NCI-H1694 (cell line): ENCODE results near the gene MICAL3.

ENCODE experiments used
- DNase-seq: peaks from one replicate; lab custom pipeline; 2025; lab: John Stamatoyannopoulos, UW

MICAL3 gene

DNA sequence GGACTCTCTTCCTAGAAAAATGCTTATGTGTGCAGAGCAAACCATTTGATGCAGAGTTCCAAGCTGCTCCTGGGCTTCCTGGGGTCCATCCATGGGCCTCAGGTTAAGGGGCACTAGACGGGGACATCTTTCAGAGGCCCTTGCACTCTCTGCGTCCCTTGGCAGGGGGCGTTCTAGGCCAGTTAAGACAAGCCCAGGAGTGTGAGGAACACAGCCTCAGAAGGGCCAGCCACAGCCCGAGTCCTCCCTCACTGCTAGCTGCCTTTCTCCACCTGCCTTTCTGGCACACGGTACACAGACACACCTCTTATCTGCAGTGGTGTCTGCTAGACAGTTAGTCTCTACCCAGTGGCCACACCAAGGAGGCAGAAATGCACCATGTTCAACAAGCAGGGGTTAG lies 232.1 kb downstream of the MICAL3 start:
- DNase-seq = no peak

DNA sequence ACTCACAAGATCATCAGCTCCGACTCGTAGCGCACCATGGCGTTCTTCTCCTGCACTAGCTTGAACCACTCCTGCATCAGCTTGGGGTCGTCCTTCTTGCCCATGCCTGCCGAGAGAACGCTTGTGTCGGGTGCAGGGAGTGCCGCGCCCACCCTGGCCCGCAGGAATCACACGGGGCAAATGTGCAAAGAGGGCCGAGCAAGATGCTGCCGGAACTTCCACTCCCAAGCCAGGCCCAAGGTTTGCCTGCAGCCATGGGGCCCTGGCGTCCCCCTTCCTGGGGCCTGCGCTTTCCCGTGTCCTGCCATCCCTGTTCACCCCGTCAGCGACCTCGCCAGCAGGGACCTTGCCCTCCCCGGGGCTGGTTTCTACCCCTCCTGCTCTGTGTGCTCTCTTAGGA lies 233.2 kb downstream of the MICAL3 start:
- no peak for DNase-seq

DNA sequence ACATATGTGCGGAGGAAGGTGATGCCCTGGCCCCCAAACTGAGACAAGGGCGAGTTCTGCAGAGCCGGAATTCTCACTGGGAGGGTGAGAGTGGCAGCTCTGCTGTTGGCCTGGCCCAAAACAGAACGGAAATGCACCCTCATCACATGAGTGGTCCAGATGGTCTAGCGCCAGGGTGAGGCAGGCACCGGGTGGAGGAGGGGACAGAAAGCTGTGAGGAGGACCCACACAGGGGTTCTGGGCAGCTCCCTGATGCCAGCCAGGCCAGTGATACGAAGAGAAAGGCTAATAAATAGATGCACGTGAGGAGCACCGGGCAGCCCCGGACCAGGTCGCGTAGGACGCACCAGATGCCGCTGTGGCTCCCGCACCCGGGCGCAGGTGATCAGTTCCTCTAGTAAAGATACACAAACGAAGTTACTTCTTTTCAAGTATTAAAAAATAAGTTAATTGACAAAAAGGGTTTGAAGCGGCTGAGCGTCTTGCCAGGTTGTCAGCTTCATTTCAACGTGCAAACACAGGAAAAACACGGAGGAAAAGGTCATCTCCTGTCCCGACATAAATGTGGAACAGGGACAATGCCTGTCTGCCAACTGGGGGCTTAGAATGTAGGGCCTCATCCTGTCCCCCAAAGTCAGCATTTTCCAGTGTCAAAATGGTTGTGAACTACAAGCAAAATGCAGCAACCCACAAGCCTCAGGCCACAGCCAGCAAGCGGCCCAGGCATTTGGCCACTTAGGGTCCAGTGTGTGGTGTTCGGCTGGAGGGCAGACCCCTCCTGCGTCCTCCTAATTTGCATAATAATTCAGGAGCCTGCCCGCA lies 234.8 kb downstream of the MICAL3 start:
- no peak for DNase-seq

DNA sequence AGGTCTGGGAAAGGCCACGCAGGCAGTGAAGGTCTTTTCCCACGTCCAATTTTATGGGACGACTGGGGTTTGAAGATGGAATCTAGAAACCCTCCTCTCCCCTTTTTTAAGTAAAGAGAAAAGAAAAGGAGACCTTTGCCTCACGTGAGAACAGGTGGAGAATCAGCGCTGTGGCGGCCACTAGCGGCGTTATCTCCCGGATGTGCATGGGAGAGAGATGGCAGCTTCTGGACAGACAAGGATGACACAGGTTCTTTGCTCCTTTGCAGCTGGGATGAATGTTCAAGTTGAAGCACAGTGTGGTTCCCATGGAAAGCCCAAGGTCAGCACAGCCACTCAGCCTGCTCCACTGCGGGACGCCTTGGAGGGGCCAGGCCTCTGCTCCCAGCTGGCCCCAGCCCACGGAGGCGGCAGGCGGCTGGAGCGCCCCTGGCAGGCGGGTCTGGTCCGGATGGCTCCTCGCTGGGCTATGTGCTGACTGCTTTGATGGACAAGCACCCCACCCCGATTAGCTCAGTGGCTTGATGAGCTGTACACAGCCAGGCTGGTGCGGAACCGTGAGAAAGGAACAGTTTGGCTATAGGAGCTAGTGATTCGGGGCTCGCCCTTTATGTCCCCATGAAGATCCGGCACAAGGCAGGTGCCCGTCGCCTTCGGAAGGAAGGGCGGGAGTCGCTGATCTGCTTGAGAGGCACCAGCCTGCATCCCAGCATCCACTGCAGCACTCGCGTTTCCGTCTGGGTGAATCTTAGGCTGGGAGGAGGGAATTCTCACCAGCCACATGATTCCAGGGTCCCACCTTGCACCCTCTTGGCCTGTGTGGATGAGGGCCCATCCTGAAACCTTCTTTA lies 235.6 kb downstream of the MICAL3 start:
- DNase-seq = no peak

DNA sequence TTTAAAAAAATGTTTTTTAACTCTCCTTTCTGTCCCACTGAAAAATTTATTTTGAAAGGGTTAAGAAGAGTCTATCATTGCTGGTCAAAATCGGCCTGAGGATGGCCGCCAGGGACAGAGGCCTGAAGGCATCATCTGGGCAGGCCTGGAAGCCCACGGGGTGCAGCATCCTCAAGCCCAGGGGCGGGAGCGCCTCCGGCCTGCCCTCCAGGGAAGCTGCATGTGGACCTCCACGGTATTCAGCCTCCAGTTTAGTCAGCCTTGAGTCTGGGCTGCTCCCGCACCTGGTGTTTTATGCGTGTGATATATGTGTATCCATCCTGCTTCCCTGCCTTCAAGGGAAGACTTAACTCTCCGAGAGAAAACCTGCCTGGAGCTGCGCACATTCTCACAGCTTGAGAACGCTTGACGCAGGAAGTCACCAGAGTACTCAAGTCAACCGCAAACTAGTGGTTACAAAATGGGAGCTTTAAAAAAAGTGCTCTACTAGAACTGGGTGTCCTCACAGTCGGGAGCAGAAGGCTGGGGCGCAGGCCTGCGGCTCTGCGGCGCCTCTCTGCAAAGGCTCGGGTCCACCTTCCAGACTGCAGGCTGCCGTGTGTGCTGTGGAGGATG lies 236.5 kb downstream of the MICAL3 start:
- DNase-seq = no peak

DNA sequence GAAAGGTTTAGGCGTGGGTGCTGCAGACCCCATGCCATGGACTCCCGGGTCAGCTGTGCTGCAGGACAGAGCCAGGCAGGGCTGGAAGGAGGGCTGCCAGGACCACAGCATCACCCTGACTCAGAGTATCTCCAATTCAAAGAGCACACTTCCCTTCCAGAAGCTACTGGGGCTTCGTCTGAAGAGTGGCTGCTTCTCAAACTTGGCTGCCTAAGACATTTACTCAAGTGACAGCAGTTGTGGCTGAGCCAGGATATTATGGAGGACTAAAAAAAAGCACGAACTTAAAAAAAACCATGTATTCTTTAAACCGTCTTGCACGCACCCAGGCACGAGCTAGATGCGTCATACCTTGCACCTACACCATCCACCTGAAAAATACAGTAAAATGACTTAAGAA lies 237.1 kb downstream of the MICAL3 start:
- no peak for DNase-seq

DNA sequence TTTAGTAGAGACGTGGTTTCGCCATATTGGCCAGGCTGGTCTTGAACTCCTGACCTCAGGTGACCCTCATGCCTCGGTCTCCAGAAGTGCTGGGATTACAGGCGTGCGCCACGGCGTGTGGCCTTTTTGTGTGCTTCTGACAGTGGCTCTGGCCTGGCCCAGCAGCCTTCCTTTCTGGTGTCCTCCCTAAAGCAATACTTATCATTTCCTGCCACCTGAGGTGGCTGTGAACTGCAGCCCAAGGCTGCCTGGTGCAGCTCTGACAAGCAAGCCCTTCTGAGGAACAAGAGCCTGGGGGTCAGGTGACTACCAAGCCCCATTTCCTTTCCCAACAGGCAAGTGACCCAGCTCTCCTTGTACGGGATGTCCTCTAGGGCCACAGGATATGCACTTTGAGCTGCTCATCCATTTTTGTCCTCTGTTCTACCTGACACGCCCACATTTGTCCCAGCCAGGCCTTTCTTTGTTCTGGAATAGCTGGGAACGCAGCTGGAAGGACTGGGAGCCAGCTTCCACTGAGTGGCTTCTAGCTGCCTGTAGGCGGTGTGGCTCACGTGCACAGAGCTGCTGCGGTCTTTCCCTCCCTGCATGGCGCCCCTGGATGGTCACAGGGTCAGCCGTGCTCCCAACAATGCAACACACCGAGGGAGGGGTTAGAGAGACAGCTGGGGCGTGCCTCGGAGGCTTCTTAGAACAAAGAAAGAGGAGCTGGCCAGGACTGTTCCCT lies 237.8 kb downstream of the MICAL3 start:
- no peak for DNase-seq

DNA sequence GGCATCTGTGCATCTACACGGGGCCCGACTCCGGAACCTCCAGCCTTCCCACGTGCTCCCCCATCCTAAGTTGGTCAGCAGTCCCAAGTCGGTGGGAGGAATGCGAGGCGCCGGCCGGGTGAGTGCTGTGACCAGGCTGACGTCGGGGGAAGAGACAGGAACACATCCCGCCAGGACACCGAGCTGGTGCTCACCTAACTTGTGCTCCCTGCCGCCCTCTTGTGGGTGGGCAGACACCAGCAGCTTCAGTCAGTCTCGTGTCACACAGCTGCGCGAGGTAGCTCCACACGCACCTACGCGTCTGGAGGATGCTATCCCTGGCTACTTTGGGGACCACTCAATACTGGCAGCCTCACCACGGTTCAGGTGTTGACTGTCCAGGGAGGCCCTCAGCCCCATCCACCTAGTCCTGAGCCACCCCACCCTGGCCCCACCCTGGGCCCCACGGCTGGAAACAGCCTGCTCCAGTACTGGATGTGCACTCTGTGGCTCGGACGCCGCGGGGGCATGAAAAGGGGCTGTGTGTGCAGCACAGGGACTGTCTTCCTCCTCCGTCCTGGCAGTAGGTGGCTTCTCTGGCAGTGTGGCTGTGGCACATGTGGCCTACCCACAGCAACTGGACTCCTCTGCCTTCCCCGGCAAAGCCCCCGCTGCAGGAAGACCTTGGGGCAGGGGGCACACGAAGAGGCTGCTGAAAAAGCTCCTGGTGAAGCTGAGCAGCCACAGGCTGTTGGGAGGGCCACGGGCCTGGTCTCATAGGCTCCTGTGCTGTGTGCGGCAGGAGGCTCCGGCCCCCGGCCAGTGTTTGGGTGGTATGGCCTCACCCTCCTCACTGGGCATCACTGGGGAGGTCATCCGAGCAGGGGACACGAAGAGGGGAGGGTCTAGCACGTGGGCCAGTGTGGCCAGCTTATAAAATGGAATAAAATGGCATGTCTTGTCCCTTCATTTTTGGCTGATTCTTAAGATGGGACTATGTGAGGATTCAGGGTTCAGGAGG lies 238.9 kb downstream of the MICAL3 start:
- no peak for DNase-seq

DNA sequence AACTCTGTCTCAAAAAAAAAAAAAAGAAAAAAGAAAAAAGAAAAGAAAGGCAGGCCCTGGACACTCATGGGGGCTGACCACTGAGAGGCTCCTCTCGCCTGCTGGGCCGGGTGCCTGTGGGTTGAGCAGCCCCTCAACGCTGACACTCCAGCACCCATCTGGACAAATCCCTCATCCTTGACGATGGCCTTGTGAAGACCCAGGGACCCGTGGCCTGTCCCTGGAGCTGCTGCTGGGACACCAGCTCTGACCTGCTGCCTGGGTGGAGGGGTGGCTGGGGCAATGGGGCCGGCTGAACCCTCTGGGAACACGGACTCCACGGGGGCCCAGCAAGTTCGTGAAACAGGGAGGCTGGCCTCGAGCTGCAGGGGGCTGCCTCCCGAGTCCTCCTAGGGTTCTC lies 239.6 kb downstream of the MICAL3 start:
- DNase-seq = no peak

DNA sequence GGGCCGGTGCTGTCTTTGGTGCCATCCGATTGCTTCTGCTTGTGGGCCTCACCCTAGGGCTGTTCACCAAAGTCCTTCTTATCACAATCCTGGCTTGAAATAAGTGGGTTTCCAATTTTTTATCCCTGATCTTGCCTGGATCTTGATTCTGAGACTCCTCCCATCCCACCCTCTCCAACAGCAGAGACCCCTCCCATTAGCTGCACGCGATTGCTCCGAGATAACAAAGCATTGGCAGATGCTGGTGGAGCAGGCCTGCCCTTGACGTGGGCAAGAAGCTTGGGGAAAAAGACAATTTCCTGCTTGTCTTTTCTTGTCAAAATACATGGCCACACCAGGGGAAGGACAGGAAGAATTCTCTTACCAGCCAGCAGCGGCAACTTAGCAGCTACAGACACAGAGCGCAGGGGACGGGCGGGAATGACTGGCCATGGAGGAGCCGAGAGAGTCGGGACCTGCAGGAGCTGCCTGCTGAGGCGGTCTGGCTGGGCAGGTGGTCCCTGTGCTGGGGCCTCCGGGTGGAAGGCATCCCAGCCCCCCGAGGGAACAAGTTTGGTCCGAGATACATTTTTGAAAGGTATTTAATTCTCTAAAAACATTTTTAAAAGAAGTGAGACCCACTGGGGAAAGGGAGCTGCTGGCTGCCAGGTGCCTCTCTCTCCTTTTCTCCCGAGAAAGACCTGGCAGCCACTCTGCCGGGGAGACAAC lies 240.4 kb downstream of the MICAL3 start:
- no peak for DNase-seq

DNA sequence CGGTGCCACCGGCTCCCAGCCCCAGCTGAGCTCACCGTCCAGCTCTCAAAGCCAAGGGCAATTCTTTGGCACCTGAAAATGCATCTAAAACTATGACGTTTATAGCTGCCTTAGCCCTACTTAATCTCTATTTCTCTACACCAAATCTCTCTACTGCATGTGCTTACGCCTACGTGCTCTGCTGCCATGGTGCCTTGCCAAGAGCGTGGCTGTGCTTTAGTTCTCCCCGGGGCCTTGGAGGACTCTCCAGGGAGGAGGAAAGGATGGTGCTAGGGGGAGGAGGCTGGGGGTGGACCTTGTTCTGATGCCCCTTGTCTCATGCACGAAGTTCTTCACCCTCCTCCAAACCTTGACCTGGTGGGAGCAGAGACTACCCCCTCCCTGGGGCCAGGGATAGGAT lies 241.0 kb downstream of the MICAL3 start:
- DNase-seq = no peak

DNA sequence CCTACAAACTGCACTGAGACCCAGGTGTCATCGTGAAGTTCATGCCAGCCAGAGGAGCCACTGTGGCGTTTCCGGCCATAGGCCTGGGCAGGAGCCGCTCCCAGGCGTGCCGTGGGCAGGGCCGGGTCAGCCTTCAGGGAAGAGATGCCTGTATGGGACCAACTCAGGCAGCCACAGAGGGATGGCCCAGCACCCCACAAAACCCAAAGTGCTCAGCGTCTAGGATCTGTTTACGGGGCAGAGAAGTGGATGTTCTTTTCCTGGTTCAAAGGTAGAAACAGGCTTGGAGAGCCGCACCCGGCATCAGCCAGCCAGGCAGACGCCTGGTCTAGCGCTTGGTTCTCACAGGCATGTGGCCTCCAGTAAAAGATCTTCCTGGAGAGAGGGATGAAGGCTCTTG lies 241.7 kb downstream of the MICAL3 start:
- DNase-seq = no peak

DNA sequence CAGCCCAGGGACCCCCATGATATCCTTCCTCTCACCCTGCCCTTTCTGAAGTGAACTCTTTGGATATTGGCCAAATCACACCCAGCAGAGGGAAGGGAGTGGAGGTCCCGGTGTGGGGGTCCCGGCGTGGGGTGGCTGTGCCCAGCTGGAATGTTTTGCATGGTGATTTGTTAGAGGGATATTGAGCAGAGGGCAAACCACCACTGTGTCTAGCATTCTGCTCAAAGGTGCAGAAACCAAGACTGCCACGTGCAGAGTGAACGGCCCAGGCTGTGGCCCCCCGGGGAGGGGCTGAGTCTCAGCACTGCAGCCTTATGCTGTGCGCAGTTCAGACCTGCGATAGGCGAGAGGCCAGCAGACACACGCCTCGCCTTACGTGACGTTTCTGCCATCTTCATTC lies 242.2 kb downstream of the MICAL3 start:
- no peak for DNase-seq

DNA sequence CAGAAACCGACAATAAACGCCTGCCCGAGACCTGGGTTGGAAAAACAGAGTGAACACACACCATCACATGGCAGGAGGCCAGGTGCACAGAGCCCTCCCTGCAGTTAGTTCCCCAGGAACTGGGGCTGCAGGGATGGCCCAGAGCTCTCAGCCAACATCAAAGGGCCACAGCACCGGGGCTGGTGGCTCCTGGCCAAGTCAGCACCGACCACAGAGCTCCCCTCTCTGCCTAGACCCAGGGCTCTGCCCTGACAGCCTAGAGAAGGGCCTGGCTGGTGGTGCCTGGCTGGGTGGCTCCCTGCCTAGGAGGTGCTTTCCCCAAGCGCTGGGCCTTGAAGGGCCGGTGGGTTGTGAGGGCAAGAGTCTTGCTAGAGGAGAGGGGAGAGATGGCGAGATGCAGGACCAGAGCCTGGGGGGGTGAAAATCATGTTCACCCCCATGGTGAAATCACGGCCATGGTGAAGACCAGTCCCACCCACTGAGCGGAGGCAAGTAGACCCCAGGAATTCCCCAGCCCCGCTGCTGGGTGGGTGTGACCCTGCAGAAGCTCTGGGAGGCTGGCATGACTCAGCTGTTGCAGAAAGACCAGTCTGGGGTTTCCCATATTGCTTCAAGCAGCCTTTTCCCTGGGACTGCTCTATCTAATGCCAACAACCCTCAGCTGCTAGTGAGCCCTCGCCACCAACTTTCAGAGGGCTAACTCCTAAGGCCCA lies 242.9 kb downstream of the MICAL3 start:
- DNase-seq = peak; percentile 11

DNA sequence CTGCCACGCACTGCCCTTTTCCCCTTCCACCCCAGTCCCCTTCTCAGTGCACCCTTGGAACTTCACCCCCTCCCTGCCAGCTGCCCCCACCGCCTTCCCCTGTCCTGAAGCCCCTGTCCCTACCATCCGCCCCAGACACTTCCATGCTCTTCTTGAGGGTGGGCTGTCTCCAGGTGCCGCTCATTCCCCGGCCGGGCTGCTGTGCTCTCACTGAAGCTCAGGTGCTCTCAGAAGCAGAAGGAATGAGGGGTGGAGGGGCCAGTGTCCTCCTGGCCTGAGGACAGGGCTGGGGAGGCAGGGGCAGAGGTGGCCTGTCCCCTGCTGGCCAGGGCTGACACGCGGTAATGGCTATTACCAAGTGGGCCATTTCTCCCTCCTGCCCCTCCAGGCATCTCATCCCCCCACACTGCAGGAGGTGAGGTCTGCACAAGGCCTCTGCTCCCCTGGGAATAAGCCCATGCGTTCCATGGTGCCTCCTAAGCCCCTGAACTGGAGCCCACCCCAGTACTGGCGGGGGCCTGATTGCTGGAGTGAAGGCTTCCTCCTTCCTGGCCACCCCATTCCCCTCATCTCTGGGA lies 243.5 kb downstream of the MICAL3 start:
- no peak for DNase-seq

DNA sequence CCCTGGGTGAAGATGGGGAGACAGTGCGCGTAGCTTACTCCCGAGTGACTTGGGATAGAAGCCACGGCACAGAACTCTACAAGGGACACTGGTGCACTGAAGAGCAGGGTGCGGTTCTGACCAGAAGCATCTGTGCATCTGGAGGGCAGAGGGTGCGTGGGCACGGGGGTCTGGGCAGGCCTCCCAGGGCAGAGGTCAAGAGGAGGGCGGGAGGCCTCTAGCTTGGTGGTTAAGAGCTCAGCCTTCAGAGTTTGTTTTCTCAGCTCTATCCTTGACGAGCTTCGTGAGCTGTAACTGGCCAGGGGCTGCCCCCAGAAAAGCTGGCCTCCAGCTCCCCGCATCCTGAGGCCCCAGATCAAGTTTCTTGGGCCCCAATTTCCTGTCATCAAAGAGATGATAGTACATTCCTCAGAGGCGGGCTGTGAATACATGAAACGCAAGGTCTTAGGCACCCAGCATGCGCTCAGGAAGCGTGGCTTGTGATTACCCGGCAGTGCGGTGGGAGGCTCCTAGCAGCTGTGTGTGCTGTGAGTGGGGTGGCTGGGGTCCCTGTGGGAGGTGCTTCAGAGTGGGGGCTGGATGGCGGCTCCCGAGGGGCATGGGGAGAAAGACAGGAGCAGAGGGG lies 244.1 kb downstream of the MICAL3 start:
- no peak for DNase-seq

DNA sequence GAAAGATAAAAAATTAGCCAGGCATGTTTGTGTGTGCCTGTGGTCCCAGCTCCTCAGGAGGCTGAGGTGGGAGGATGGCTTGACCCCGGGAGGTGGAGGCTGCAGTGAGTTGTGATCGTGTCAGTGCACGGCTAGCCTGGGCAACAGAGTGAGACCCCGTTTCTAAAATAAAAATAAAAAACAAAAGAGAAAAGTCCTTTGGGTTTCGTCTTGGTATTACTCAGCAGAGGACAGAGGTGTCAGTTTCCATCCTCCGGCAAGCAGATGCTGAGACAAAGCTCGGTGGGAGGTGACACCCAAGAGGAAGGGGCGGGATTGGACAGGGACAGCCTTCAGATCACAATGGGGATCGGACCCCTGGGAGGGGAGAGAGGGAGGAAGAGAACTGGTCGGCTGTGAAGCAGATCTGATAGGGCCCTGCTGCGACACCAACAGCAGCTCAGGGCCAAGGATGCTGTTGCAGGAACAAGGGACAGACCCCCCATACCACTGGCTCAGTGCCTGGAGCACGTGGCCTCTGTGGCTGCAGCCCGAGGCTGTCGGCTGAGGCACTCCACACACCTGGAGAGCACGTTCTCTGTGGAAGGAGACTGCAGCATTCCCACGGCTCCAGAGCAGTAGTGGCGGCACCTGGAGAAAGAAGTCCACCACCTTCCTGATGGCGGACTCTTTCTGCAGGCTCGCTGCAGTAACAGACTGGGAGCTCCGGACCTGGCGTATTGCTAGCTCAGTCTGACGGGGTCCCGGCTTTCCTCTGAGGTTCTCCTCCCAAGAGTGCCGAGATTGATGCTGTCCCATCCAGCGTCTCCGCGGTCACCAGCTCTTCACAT lies 244.9 kb downstream of the MICAL3 start:
- no peak for DNase-seq

DNA sequence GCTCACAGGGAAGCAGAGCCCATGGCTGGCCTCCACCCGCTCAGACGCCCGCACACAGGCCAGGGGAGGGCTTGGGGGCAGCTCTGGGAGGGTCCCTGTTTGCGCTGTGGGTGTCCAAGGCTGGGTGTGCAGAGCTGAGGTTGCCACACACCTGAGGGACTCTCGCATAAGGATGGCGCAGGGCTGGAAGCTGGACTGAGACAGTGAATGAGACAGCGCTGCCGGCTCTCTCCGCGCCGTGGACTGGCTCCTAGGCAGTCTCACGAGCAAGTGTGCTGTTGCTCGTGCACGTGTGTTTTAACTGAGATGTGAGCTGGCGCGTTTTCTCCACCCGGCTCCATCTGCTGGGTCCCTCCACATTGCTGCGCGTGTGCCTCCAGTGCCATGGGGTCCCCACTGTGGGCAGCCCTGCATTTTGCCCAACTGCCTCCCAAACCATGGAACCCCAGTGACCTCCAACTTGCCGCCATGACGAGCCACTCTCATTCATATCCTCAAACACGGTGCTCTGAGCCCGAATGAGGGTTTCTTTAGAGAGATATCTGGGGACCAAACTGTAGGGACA lies 245.9 kb downstream of the MICAL3 start:
- no peak for DNase-seq
